Thoracic aorta (tissue), 2 donors: ENCODE measurements around the gene SEPTIN1. TPM values are rescaled to one million over a fixed set of nuclear protein-coding genes. Genes with fewer than 3 reads are reported as not detected.
A peak's percentile ranks its signal among the peaks of the same experiment; 100 is the strongest.

Experiments
- ATAC-seq: fragments of 150-250 bp; one replicate; pipeline ENCODE4 v1.8.0; 2017; ENCODE audit warnings: low read depth; ENCODE audit not compliant: insufficient number of reproducible peaks, low FRiP score
- DNase-seq: peaks from one replicate; pipeline ENCODE4 v3.0.0-alpha.2; 2020; ENCODE audit warnings: low spot score
- H3K27ac ChIP-seq, 2 donors: fragments of 200-600 bp; sonication (generic); 1 replicate in 1 of 2; 2 replicates in 1 of 2; pipeline ENCODE4 v1.5.1; 2016; ENCODE audit warnings: mild to moderate bottlenecking in 2 of 2, moderate library complexity in 2 of 2
- H3K27me3 ChIP-seq: fragments of 200-600 bp; sonication (generic); replicated peaks from 2 replicates; pipeline ENCODE4 v1.6.0; 2016; ENCODE audit warnings: mild to moderate bottlenecking; ENCODE audit not compliant: insufficient read depth
- H3K36me3 ChIP-seq: fragments of 200-600 bp; sonication (generic); one replicate; pipeline ENCODE4 v1.5.1; 2016
- H3K4me1 ChIP-seq, 2 donors: fragments of 200-600 bp; sonication (generic); 1 replicate in 1 of 2; 2 replicates in 1 of 2; pipeline versions ENCODE4 v1.5.1 to v1.6.0; 2016; ENCODE audit warnings: low read depth in 2 of 2, mild to moderate bottlenecking in 1 of 2; ENCODE audit not compliant: control insufficient read depth in 1 of 2
- H3K4me3 ChIP-seq: fragments of 200-600 bp; sonication (generic); 2 replicates; pipeline ENCODE4 v1.5.1; 2016; ENCODE audit warnings: mild to moderate bottlenecking
- H3K9me3 ChIP-seq: fragments of 200-600 bp; sonication (generic); 2 replicates; pipeline ENCODE4 v1.5.1; 2016
- CTCF ChIP-seq: fragments of 200-600 bp; sonication (generic); IDR thresholded peaks from one replicate; pipeline ENCODE4 v1.5.1; 2019; ENCODE audit warnings: antibody characterized with exemption
- total RNA-seq, 2 donors: library from RNA; depleted of rRNA; stranded (reverse); fragments of >200 nt; gene quantifications; one replicate each; pipeline versions ENCODE4 v1.1.0 to v1.2.3, GENCODE V29; 2016

SEPTIN1 gene
- total RNA-seq, 2 donors from 2014 or later = 3.0 to 4.2 TPM

GRCh38 chr16:30401768-30402425 lies 19.5 kb upstream of the SEPTIN1 start:
- H3K27ac ChIP-seq = no peak overlapping the region
- no peak overlapping the region for H3K4me3 ChIP-seq
- ATAC-seq (no peak), DNase-seq (no peak)
- peaks cover 9 to 22% of the 10 kb centered on the region in 2 donors for H3K4me1 ChIP-seq
- H3K9me3 ChIP-seq = no peaks in the 10 kb centered on the region
- H3K27me3 ChIP-seq = no peaks in the 10 kb centered on the region
- TF ChIP-seq CTCF = no peak
- H3K36me3 ChIP-seq = peaks cover 8% of the 10 kb centered on the region

GRCh38 chr16:30399435-30400186 lies 17.2 kb upstream of the SEPTIN1 start:
- DNase-seq = no peak

GRCh38 chr16:30398661-30399434 lies 16.5 kb upstream of the SEPTIN1 start:
- Histone ChIP-seq H3K27ac (peak overlapping the region; percentile 87 to 92), H3K4me1 (peaks cover 17 to 36% of the 10 kb centered on the region in 2 donors), H3K4me3 (no peak overlapping the region), H3K9me3 (no peaks in the 10 kb centered on the region), H3K36me3 (peaks cover 8% of the 10 kb centered on the region), H3K27me3 (no peaks in the 10 kb centered on the region)
- ATAC-seq (no peak), DNase-seq (no peak)
- TF ChIP-seq CTCF = no peak

More at GRCh38 chr16:30399435-30400186, 17.2 kb upstream of the SEPTIN1 start:
- Histone ChIP-seq H3K27me3 (no peaks in the 10 kb centered on the region), H3K27ac (peak overlapping the region; percentile 87 to 92), H3K36me3 (peaks cover 8% of the 10 kb centered on the region), H3K4me1 (peaks cover 14 to 28% of the 10 kb centered on the region in 2 donors), H3K4me3 (peak overlapping the region; percentile 76), H3K9me3 (no peaks in the 10 kb centered on the region)
- no peak for ATAC-seq
- TF ChIP-seq CTCF = no peak

GRCh38 chr16:30397776-30398660 lies 15.7 kb upstream of the SEPTIN1 start:
- no peak for TF ChIP-seq CTCF
- no peaks in the 10 kb centered on the region for H3K27me3 ChIP-seq
- H3K4me1 ChIP-seq = peaks cover 17 to 37% of the 10 kb centered on the region in 2 donors
- H3K36me3 ChIP-seq = peaks cover 8% of the 10 kb centered on the region
- H3K27ac ChIP-seq = no peak overlapping the region
- H3K4me3 ChIP-seq = no peak overlapping the region
- DNase-seq (no peak), ATAC-seq (no peak)
- no peaks in the 10 kb centered on the region for H3K9me3 ChIP-seq
